Left hindlimb (tissue), 1 donor: ENCODE results near the gene PKP2.
"Not testable (repeated sequence)": the region's sequence is repeated elsewhere in the genome, so short reads cannot be mapped to it uniquely, and the experiment has no call there.

ENCODE experiments used
- DNase-seq: peaks from one replicate; pipeline ENCODE4 v3.0.0-alpha.2; 2018

Gene PKP2

DNA sequence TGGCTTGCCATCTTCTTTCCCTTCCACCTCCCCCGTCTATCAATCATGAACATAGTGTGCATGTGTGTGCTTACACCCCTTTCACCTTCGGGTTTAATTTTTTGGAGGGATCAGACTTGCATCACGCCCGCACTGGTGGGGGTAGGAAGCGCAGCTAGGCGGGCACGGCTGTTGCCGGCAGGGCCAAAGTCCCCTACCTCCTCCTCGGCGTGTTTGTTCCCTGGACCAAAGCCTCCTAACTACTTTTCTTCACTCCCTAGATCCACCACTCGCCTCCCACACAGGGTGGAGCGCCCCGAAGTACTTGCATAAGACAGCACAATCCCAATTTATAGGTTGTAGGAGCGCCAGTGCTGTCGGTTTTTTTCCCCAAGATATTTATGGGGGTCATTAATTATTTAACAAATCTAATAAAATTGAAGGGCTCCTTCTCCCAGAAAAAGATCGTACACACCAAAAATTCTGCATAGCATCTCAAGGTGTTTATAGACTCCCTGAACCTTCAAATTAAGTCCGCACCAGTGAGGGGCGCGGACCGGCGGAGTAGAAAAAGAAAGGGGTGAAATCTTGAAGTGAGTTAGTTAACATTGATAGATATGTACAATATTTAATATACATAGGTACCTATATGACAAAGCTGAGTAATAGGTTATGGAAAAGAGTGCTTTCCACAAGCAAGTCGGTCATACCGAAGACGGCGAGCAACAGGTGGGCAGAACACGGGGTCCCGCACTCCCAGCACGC lies 717 bp downstream of the PKP2 start:
- DNase-seq, result no peak

DNA sequence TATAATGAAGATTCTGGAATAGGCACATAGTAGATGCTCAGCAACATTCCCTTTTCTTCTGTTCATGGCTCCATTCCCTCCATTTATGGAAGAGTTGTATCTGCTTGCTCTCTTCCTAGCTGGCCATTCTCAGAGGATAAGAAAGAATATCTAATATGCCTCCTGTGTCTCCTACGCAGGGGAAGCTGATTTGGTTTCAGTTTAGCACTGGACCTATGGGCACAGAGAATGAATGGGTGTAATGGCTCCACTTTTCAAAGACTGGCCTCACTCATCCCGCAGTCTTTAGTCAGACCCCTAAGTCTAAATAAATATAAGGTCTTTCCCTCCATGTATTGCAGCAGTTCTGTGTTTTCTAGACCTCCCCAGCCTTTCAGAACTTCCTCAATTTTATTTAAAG lies 2.0 kb downstream of the PKP2 start:
- DNase-seq, result no peak

DNA sequence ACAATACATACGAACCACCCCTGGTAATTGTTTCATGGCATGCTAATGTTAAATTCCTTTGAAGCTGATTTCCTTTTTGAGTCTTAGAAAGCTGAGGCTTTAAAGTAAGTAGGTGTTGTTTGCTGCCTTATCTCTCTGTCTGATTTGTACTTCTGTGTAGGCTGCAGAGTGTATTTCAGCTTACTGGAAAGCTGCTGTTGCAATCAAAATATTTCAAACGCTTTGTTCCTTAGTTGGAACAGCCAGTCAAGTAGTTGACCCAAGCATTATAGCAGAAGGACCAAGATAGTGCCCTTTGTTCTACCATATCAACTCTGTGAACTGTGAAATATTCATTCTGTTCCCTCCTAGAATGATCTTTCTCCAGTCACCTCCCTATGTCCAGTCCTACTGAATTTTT lies 3.1 kb downstream of the PKP2 start:
- DNase-seq, result no peak

DNA sequence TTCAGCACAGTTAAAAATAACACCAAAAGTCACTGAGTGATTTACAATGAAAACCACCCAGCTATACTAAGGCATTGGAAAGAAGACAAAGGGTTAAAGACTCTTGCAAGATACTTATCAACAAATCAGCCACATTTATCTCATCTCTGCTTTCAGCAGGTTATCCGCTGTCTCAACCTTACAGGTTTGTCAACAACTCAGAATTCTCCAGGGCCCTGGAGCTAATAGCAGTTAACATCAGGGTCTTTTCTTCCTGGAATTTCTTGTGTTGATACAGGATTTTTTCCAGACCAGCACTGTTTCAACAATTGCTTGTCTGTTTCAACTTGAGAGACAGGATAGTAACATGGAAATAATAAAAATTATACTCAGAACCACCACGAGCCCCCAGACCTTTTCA lies 3.5 kb downstream of the PKP2 start:
- no peak for DNase-seq

DNA sequence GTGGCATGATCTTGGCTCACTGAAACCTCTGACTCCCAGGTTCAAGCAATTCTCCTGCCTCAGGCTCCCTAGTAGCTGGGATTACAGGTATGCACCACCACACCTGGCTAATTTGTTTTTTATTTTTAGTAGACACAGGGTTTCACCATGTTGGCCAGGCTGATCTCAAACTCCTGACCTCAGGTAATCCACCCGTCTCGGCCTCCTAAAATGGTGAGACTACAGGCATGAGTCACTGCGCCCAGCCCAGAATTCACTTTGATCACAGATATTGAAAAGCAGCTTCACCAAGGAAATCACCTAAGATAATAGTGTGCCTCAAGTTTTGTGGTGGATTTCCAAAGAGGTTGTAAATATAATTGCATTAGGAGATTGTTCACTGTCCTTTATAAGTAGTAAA lies 4.2 kb downstream of the PKP2 start:
- not testable (repeated sequence) for DNase-seq

DNA sequence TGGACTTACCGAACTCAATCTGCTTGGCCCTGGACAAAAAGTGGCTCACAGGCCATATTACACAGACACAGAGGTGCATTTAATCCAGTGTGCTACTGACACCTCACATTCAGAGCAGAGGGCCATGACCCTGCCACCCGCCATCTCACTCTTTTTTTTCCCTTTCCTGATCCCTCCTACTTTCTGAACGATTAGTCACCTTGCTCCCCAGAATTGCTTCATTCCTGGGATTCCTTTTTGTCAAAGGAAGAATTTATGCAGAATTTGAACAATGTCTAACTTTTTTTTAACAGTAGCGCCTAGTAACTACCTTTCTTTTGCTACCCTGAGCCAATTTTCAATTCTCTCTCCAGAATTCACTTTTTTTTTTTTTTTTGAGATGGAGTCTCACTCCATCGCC lies 4.6 kb downstream of the PKP2 start:
- DNase-seq, result no peak

DNA sequence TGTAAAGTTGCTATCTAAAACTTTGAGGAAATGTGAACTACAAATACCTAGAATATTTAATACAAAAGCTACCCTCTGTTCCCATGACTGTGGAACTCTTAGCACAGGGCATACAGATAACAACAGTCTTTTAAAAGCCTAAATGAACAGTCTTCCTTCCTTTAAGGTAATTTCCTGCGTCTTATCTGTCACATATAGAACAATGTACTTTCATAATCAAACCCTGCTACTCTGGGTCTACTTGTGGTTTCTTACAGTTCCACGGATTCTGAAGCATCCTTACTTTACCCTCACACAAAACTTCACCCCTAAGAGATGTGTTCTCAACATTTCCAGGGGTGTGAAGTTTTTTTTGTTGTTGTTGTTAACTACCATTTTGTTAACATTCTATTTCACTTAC lies 5.1 kb downstream of the PKP2 start:
- no peak for DNase-seq

DNA sequence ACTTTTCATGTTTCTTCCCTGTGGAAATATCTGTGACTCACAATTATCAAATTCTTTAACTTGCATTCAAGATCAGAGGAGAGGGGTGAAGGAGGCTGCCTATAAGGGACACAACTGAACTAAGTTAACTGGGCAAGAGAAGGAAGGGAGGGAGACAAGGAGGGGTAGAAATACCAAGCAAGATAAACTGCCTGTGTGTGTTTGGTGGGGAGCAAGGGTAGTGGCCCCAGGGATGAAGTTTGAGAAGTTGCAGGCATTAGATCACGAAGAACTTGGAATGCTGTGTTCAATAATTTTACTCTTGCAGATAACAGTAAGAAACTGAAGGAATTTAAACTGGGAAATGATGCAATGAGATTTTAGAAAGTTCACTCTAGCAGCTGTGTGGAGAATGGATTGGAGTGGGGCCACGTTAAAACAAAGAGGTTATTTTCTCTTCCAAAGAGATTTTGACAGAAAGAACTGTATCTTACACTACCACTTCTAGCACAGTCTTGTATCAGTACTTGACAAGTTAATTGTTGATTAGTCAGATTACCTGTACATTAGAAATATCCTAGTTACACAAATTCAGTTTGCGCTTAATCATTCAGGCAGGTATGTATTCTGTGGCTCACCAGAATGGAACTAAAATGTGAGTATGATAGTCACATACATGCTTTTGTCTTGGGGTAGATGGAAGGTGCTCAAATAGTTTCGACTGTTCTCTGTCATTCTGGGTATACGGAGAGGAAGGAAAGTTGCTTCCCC lies 7.4 kb downstream of the PKP2 start:
- no peak for DNase-seq

DNA sequence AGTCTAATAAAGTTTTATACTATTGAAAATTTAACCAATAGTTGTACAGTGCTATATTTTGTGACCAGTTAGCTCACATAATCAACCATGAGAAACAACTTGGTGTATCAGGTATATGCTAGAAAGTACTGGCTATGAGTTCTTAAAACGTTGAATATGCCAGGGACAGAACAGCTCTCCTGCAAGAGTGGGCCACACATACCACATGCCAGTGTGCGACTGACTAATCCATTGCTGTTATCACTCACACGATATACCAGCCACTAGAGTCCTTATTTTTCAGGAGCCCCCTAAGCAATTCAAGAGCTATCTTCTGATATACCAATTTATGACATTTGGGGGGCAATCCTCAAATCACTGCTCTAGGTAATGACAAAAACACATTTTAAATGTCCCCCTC lies 9.5 kb downstream of the PKP2 start:
- no peak for DNase-seq

DNA sequence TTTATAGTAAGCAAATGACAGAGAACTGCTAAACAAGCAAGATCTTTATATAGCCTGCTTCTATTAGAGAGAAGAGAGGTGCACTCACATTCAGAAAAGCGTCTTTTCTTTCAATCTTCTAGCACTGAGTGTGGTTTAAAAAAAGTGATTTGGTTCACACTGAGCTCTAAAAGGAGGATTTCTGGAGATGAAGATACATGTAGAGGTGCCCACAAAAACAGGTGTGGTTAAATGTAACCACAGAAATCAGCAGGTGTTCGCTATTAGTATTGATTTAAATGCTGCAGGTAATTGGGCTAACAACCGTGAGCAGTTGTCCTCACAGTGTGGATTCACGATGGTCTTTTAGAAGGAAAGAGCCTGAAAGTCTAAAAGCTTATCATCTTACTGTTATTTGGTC lies 10.7 kb downstream of the PKP2 start:
- DNase-seq, result no peak

DNA sequence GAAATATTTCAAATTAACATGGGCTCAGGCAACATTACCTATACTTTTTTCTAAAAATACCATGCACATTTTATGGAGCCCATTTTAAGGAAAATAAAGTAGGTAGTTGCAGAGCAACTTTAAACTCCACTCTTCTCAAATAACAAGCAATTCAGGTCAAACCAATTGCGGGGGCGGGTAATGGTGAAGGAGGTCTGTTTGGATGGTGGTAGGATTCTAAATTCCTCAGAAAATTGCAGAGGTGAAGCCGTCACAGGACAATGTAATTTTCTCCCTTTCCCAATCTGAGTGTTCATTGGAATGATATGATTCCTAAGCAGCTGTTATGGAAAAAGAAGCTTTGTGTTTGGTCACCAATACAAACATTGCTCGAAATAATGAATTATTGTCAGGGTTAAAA lies 11.6 kb downstream of the PKP2 start:
- DNase-seq, result no peak

DNA sequence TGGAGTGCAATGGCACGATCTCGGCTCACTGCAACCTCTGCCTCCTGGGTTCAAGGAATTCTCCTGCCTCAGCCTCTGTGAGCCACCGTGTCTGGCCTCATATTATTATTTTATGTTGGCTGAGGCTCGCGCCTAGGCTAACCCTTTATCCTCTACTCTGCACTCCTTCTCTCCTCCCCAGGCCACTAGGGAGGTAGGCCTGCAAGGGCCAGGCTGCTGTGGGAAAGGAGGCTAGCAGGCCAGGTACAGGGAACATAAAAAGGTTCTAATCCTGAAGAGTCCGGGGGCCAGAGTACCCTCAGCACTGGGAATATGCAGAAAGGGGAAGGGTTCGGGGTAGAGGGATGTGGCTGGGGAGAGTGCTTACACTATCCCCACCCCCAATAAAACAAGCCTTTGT lies 14.9 kb downstream of the PKP2 start:
- DNase-seq, result no peak

DNA sequence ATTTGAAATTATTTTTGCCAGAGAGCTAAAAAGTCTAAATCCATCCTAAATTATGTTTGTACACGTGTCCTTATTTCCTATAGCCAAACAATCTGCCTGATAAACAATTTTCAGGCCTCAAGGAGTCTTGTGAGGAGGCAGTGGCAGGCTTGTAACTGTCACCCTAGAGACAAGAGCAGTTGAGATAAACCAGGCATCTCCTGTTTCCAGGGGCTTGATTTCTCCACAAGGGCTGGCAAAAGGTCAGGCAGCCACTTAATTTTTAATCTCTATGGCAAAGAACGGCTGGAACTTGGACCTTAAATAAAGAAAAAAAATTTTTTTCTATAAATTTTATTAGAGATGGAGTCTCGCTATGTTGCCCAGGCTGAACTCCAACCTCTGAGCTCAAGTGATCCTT lies 15.5 kb downstream of the PKP2 start:
- no peak for DNase-seq

DNA sequence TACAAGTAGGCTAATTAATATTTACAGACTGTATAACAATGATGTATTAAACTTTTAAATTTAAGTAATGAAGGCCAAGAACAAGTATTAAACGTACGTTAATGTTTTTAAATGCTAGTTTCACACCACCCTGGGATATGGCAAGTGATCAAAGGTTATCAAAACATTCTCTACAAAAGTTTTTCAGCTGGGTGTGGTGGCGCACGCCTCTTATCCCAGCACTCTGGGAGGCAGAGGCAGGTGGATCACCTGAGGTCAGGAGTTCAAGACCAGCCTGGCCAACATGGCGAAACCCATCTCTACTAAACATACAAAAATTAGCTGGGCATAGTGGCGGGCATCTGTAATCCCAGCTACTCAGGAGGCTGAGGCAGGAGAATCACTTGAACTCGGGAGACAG lies 17.5 kb downstream of the PKP2 start:
- not testable (repeated sequence) for DNase-seq

DNA sequence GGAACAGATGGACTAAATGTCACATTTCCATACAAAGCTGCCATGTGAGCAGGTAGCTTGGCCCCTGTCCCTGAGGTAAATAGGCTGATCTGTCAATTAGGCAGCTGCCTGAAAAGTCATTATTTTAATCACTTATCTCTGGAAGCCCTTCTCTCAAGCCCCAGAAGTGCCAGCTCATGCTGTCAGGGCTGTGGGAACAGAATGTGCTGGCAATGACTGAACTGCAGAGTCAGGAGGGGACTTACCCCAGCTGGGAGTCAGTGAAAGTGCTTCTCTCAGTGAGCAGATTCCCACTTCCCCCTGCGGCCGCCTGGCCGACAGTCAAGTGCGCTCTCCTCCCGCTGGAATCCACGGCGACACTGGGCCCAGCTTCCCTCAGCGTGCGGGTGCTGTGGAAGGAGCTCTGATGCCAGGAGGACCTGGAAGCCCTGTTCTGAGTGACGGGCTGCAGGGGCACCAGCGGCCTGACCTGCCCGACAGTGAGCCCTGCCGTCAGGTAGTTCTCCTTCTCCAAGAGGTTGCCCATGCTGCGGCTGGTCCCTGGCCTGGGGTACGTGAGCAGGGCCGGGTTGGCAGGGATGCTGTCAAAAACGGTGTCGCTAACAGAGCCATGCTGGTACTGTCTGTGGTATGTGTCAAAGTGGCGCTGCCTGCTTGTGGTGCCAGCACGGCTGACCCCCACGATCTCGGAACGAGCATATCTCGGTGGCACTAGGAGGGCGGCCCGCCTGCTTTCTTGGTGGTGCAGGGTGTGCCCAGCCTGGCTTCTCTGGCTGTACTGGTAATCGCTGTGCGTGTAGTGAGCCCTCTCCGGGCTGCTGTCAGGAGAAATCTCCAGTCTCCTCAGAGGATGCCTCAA lies 18.7 kb downstream of the PKP2 start:
- DNase-seq, result no peak

DNA sequence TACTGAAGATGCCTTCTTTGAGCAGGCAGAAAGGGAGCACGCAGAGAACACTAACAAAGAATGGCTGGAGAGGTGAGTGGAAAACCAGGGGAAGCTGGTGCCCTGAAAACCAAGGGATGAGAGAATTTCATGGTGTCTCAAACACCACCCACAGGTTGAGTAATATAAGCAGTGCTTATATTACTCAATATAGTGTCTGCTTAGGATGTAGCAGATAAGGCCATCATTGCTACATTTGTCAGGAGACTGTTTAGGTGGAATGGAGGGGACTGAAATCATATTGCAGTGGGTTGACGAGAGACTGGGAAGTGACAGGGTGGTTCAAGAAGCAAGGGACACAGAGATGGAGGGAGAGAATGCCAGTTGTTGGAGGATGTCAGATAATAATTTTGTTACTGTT lies 20.6 kb downstream of the PKP2 start:
- DNase-seq, result no peak

DNA sequence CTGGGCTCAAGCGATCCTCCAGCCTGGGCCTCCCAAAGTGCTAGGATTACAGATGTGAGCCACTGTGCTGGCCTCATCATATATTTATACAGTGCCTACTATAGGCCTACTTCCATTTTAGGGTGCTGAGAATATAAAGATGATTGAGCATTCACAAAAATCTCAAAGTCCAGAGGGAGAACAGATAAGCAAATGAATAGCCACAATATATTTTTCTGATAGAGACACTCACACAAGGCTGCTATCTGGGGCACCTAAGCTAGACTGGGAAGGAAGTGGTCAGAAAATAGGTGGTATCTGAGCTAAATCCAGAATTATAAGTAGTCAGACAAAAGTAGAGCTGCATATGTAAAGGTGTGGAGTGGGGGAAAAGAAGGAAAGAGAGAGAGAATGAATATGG lies 21.6 kb downstream of the PKP2 start:
- no peak for DNase-seq

DNA sequence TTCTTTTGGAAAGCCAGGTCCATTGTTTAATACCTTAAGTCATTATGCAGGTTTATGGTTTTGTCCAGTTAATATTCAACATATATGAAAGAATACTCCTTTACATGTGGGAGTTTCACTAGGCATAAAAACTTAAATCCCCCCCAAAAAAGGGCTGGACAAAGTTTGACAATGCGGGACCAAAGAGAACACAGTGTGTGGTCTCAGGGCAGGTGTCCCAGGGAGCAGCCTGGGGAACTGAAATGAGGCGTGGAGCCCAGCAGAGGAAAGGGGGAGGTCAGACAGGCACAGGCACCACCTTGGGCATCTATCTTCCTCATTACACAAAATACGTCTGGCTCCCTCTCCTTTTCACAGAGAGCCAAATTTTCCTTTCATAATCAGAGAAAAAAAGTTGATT lies 22.5 kb downstream of the PKP2 start:
- no peak for DNase-seq

DNA sequence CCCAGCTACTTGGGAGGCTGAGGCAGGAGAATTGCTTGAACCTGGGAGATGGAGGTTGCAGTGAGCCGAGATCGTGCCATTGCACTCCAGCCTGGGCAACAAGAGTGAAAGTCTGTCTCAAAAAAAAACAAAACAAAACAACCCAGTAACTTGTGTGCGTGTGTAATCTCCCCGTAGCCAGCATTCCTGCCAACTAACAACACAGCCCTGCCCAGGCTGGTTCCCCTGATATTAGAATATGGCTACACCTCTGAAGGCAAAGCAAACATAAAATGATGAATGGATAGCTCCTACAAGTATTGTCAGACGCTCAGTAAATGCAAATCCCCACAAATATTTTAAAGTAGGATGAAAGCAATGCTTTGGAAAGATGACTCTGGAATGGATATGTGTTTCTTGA lies 24.2 kb downstream of the PKP2 start:
- not testable (repeated sequence) for DNase-seq

DNA sequence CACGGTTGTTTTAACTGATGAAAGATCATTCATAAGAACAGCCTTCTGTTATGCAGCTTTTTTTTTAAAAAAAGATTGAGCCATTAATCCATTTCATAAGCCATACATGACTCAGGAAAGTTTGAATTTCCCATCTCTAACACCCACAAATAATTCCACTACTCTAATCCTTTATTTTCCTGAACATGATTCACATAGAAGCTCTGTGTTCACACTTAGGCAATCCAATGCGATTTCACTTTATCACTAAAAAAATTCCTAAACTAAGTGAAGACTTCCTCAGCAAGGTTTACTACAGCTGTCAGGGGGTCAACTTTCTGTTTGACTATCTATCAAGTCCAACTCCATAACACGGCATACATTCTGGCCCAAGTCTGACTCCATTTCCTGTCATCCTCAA lies 25.9 kb downstream of the PKP2 start:
- DNase-seq, result no peak

DNA sequence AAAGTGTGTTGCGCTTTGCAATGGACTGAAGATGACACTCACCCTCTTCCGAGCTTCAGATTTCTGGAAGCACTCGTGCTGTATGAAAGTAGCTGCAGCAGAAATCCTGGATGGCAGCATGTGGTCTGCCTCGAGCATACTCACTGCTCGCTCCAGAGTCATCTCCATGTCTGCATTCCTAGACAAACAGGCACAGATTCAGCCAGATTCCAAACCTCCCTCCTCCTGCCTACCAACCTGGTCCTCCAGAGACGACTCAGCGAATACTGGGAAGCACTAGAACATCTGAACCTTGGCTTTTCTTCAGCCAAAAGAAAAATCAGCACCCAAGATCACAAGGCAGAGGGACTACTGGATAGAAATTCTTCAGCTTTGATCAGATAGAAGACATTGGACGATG lies 27.7 kb downstream of the PKP2 start:
- no peak for DNase-seq

DNA sequence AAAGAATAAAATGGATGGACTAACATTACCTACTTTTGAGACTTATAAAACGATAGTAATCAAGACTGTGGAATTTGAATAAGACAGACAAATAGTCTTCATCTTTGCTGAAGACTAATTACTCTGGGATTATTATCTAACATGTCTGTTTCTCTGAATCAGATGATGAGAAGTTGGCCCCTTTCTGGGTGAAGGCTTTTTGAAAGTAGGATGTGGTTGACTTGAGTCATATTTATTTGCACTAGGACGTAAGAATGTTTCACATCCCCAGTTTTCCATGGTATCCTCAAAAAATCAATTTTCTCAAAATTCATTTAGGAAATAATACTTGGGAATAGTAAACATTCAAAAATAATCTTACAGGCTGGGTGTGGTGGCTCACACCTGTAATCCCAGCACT lies 31.8 kb downstream of the PKP2 start:
- DNase-seq, result no peak

DNA sequence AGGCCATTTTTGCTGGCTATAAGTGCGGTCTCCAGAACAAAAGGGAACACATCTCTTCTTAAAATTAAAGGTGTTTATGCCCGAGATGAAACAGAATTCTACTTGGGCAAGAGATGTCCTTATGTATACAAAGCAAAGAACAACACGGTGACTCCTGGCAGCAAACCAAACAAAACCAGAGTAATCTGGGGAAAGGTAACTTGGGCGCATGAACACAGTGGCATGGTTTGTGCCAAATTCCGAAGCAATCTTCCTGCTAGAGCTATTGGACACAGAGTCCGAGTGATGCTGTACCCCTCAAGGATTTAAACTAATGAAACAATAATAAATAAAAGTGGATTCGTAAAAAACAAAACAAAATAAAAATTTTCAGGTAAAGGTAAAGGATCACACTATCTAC lies 33.4 kb downstream of the PKP2 start:
- no peak for DNase-seq

DNA sequence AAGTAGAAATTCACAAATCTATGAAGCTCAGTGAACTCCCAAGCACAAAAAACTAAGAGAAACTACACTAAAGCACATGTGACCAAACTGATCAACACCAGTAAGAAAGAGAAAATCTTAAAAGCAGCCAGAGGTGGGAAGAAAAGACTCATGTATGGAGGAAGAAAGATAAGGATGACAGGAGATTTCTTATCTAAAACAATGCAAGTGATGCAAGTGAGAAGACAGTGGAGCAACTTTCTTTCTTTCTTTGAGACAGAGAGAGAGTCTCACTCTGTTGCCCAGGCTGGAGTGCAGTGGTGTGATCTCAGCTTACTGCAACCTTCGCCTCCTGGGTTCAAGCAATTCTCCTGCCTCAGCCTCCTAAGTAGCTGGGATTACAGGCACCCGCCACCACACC lies 34.9 kb downstream of the PKP2 start:
- DNase-seq, result not testable (repeated sequence)
